CD4-positive, alpha-beta memory T cell (primary cell): Measurements from ENCODE around the gene CCND2. TPM values are rescaled to one million over a fixed set of nuclear protein-coding genes. Genes with fewer than 3 reads are reported as not detected.
A peak's percentile ranks its signal among the peaks of the same experiment; 100 is the strongest.
"Not testable (repeated sequence)": the region's sequence is repeated elsewhere in the genome, so short reads cannot be mapped to it uniquely, and the experiment has no call there.

Source experiments
- CTCF ChIA-PET: fragments of 350-600 bp; sonication (Branson Sonifier 250); formaldehyde crosslinking; loops from one replicate; lab custom pipeline; 2021; ENCODE audit warnings: inconsistent platforms; ENCODE audit not compliant: partially characterized antibody; lab: Charles Lee
- POLR2A ChIA-PET: fragments of 350-600 bp; sonication (Branson Sonifier 250); formaldehyde crosslinking; loops from one replicate; lab custom pipeline; 2021; ENCODE audit not compliant: partially characterized antibody; lab: Charles Lee
- DNase-seq, 5 donors: peaks; one replicate each; pipeline versions ENCODE4 v3.0.0 to v3.0.0-alpha.2; 2020 to 2022; ENCODE audit warnings: mixed read lengths in 1 of 5
- H3K27ac ChIP-seq: one replicate; pipeline ENCODE4 v1.7.0; 2013; ENCODE audit warnings: low read depth, low read length
- H3K27me3 ChIP-seq: 2 replicates; pipeline ENCODE4 v1.7.0; 2013; ENCODE audit warnings: mild to moderate bottlenecking, low read length, moderate library complexity; ENCODE audit not compliant: insufficient read depth
- H3K36me3 ChIP-seq: 2 replicates; pipeline ENCODE4 v1.7.0; 2013; ENCODE audit warnings: mild to moderate bottlenecking, low read length, moderate library complexity; ENCODE audit not compliant: insufficient read depth
- H3K4me1 ChIP-seq: 2 replicates; pipeline ENCODE4 v1.7.0; 2013; ENCODE audit warnings: mild to moderate bottlenecking, low read length, moderate library complexity; ENCODE audit not compliant: insufficient read depth
- H3K4me3 ChIP-seq, 2 donors: one replicate each; pipeline ENCODE4 v1.7.0; 2013; ENCODE audit warnings: low read length in 2 of 2, mild to moderate bottlenecking in 1 of 2
- H3K9me3 ChIP-seq, 2 donors: one replicate each; pipeline ENCODE4 v1.7.0; 2013; ENCODE audit warnings: low read length in 2 of 2, control low read depth in 1 of 2; ENCODE audit not compliant: control insufficient read depth in 1 of 2
- H3K27ac Mint-ChIP-seq, 7 donors: one replicate each; pipeline ENCODE4 v1.8.0; 2020 to 2021; ENCODE audit warnings: mixed read lengths in 7 of 7, mild to moderate bottlenecking in 6 of 7, inconsistent platforms in 3 of 7, moderate library complexity in 3 of 7
- H3K27me3 Mint-ChIP-seq, 2 donors: one replicate each; pipeline ENCODE4 v1.8.0; 2020 to 2021; ENCODE audit warnings: mixed read lengths in 2 of 2
- H3K36me3 Mint-ChIP-seq, 2 donors: one replicate each; pipeline ENCODE4 v1.8.0; 2020 to 2021; ENCODE audit warnings: mixed read lengths in 2 of 2, inconsistent platforms in 1 of 2, mild to moderate bottlenecking in 1 of 2
- H3K4me1 Mint-ChIP-seq, 4 donors: one replicate each; pipeline ENCODE4 v1.8.0; 2020 to 2021; ENCODE audit warnings: mixed read lengths in 4 of 4, mild to moderate bottlenecking in 1 of 4
- H3K4me3 Mint-ChIP-seq, 8 donors: one replicate each; pipeline ENCODE4 v1.8.0; 2020 to 2021; ENCODE audit warnings: mixed read lengths in 8 of 8, mild to moderate bottlenecking in 7 of 8, moderate library complexity in 6 of 8, inconsistent platforms in 3 of 8
- H3K9me3 Mint-ChIP-seq, 8 donors: one replicate each; pipeline ENCODE4 v1.8.0; 2020 to 2021; ENCODE audit warnings: mixed read lengths in 8 of 8, mild to moderate bottlenecking in 5 of 8, inconsistent platforms in 3 of 8, moderate library complexity in 1 of 8
- intact Hi-C: fragments of 100-400 bp; cut with micrococcal nuclease; formaldehyde crosslinking; loops from one replicate; pipeline ENCODE4 v1.15.1; 2023
- polyA plus RNA-seq, 2 donors: library from polyadenylated mRNA; unstranded; fragments of 300-500 nt; fragmentation: Illumina TruSeq; gene quantifications; one replicate each; pipeline ENCODE4 v1.2.3, GENCODE V29; 2021
- total RNA-seq, 2 experiments: library from RNA; stranded (reverse); gene quantifications; one replicate each; pipeline ENCODE4 v1.2.3, GENCODE V29; 2021

CCND2 gene
- total and polyA plus RNA-seq, 4 experiments from 2014 or later, result 83.3 to 151 (median 127) TPM

DNA sequence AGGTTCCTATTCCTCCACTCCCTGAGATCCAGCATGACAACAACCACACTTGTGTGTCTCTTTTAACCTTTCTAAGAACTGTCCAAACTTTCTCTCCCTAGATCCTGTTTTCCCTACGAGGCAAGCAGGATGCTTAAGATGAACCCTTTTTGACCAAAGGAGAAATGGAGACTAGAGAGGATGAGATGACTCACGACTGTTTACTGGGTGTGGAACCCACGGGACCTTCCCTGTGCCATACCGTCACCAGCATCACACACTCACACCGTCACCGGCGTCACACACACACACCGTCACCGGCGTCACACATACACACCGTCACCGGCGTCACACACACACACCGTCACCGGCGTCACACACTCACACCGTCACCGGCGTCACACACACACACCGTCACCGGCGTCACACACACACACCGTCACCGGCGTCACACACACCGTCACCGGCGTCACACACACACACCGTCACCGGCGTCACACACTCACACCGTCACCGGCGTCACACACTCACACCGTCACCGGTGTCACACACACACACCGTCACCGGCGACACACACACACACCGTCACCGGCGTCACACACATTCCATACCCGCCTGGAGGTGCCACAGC, 30.0 kb upstream of the CCND2 start:
- H3K36me3 ChIP-seq, DNase-seq, H3K27ac ChIP-seq, H3K36me3 Mint-ChIP-seq, intact Hi-C loops, CTCF ChIA-PET, H3K4me1 Mint-ChIP-seq, H3K4me1 ChIP-seq, H3K9me3 ChIP-seq, H3K27me3 ChIP-seq, H3K27me3 Mint-ChIP-seq, H3K4me3 Mint-ChIP-seq, POLR2A ChIA-PET, H3K4me3 ChIP-seq: not testable (repeated sequence)
- Mint-ChIP-seq H3K27ac (peak overlapping the region in 2 of 7 donors; percentile 4 to 53), H3K9me3 (peaks cover 0 to 14% (median 11%) of the 10 kb centered on the region in 8 donors)

DNA sequence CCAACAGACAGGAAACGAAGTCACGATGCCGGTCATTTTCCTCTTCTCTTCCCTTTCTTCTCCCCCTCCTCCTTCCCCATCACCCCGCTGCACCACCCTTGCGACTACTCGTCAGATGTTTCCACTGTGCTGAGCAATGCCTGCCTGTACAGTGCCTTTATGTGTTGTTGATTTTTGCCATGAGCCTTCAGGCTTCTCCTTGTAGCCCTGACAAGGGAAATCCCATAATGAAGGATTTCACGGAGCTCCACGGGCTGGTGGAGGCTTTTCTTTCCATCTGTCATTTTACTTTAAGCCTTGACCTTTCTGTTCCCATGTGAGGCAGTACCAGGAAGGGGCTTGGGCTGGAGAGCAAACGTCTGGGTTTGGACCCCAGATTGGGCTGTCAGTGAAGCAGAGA, 28.7 kb upstream of the CCND2 start:
- Mint-ChIP-seq H3K27me3 (peaks cover 3 to 4% of the 10 kb centered on the region in 2 donors), H3K9me3 (peaks cover 0 to 4% (median under 1%) of the 10 kb centered on the region in 8 donors), H3K36me3 (no peaks in the 10 kb centered on the region), H3K4me3 (no peak overlapping the region), H3K4me1 (no peaks in the 10 kb centered on the region), H3K27ac (no peak overlapping the region)
- Histone ChIP-seq H3K27me3 (no peaks in the 10 kb centered on the region), H3K36me3 (no peaks in the 10 kb centered on the region), H3K4me3 (no peak overlapping the region), H3K9me3 (no peaks in the 10 kb centered on the region), H3K4me1 (no peaks in the 10 kb centered on the region), H3K27ac (no peak overlapping the region)
- intact Hi-C loops, result no loop called here
- DNase-seq, result no peak
- ChIA-PET POLR2A (no interaction called here), CTCF (no interaction called here)

DNA sequence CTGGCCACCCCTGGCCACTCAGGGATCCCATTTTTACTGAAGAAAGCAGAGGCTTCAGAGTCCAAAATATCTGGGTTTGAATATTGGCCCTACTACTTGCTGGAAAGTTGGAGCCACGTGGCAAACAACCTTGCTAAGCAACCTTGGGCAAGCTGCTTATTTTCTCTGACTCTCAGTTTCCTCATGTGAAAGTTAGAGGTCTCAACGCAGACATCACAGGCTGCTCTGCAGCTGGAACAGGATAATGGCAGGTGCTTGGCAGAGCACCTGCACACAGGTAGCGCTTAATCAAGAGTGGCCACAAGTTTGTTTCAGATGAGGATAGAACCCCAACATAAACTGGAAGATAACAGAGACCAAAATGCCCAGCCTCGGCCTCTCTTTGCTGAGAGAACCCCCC, 28.1 kb upstream of the CCND2 start:
- no peaks in the 10 kb centered on the region for H3K36me3 ChIP-seq
- H3K27ac ChIP-seq, result no peak overlapping the region
- H3K27me3 Mint-ChIP-seq, result peaks cover 3 to 4% of the 10 kb centered on the region in 2 donors
- no peaks in the 10 kb centered on the region for H3K27me3 ChIP-seq
- H3K36me3 Mint-ChIP-seq, result no peaks in the 10 kb centered on the region
- peaks cover 0 to 4% (median 0%) of the 10 kb centered on the region in 8 donors for H3K9me3 Mint-ChIP-seq
- no peak overlapping the region for H3K4me3 Mint-ChIP-seq
- intact Hi-C loops, result no loop called here
- H3K9me3 ChIP-seq, result no peaks in the 10 kb centered on the region
- no peaks in the 10 kb centered on the region for H3K4me1 ChIP-seq
- POLR2A ChIA-PET, result no interaction called here
- DNase-seq, result no peak
- no peak overlapping the region for H3K4me3 ChIP-seq
- H3K4me1 Mint-ChIP-seq, result no peaks in the 10 kb centered on the region
- H3K27ac Mint-ChIP-seq, result no peak overlapping the region
- CTCF ChIA-PET, result interaction anchor here (1.3 kb wide), 1 partner anchor 138 kb away, joined by 3 read pairs; no protein-coding TSS in a partner anchor

DNA sequence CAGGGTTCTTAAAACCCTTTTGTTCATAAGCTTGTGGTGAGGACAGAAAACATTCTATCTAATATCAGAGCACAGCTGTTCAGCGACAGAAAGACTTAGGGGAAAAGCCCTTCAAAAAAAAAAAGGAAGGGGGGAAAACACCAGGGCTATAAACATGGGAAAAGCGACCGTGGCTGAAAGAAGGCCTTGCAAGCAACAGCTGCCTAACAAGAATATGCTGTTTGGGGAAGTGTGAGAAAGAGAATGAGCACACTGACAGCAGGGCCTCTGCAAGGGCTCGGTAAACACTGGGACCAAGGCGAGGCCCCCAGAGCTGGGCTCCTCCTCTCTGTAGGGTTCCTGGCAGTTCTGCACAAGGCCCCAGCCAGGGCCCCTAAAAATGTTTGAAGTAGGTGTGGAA, 27.4 kb upstream of the CCND2 start:
- no peaks in the 10 kb centered on the region for H3K9me3 ChIP-seq
- Mint-ChIP-seq H3K27ac (no peak overlapping the region), H3K36me3 (no peaks in the 10 kb centered on the region), H3K4me1 (peaks cover 2 to 5% (median 2%) of the 10 kb centered on the region in 4 donors), H3K27me3 (peaks cover 4% of the 10 kb centered on the region in 2 donors), H3K4me3 (no peak overlapping the region), H3K9me3 (peaks cover 0 to under 1% (median 0%) of the 10 kb centered on the region in 8 donors)
- no peaks in the 10 kb centered on the region for H3K36me3 ChIP-seq
- ChIA-PET CTCF (interaction anchor here (1.0 to 1.3 kb wide), 2 partner anchors 16 to 139 kb away, joined by 3 read pairs; no protein-coding TSS in a partner anchor), POLR2A (no interaction called here)
- no peaks in the 10 kb centered on the region for H3K4me1 ChIP-seq
- H3K27ac ChIP-seq, result no peak overlapping the region
- intact Hi-C loops, result no loop called here
- H3K27me3 ChIP-seq, result no peaks in the 10 kb centered on the region
- H3K4me3 ChIP-seq, result no peak overlapping the region
- DNase-seq, result no peak

DNA sequence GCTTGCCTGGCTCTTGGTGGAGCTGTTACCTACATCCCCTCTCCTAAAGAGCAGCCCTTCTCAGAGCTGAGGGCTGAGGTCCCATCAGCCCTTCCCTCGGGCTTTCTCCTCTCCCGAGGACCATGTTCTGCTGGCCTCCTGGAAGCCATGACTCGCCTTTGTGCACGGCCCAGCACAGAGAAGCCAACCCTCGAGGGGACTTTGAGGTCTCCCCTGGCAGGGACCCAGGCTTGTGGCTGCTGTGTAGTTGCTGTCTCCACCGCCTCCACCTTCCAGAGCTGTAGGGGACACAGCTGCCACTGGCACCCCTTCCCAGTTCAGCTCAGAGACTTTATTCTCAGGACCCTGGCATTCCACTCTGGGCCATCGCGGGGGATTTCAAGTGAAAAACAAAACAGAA, 22.9 kb upstream of the CCND2 start:
- no peak for DNase-seq
- POLR2A ChIA-PET, result interaction anchor here (0.9 to 1.6 kb wide), 4 partner anchors 18 to 28 kb away, joined by 3 to 21 read pairs (median 6); no protein-coding TSS in a partner anchor
- Mint-ChIP-seq H3K27me3 (peaks cover 4 to 7% of the 10 kb centered on the region in 2 donors), H3K9me3 (no peaks in the 10 kb centered on the region), H3K27ac (peak overlapping the region in 1 of 7 donors; percentile 86), H3K4me3 (peak overlapping the region in 1 of 8 donors; percentile 14), H3K4me1 (peaks cover 4 to 9% (median 6%) of the 10 kb centered on the region in 4 donors), H3K36me3 (no peaks in the 10 kb centered on the region)
- Histone ChIP-seq H3K27me3 (no peaks in the 10 kb centered on the region), H3K4me3 (no peak overlapping the region), H3K36me3 (no peaks in the 10 kb centered on the region), H3K4me1 (no peaks in the 10 kb centered on the region), H3K27ac (no peak overlapping the region), H3K9me3 (no peaks in the 10 kb centered on the region)
- CTCF ChIA-PET, result interaction anchor here (1.3 to 8.7 kb wide), 4 partner anchors 18 to 26 kb away, joined by 3 to 51 read pairs (median 6); partner anchors contain the start of gene CCND2
- intact Hi-C loops, result loop anchor here (1.0 kb wide), 1 partner anchor 27 kb away; no protein-coding TSS in a partner anchor

DNA sequence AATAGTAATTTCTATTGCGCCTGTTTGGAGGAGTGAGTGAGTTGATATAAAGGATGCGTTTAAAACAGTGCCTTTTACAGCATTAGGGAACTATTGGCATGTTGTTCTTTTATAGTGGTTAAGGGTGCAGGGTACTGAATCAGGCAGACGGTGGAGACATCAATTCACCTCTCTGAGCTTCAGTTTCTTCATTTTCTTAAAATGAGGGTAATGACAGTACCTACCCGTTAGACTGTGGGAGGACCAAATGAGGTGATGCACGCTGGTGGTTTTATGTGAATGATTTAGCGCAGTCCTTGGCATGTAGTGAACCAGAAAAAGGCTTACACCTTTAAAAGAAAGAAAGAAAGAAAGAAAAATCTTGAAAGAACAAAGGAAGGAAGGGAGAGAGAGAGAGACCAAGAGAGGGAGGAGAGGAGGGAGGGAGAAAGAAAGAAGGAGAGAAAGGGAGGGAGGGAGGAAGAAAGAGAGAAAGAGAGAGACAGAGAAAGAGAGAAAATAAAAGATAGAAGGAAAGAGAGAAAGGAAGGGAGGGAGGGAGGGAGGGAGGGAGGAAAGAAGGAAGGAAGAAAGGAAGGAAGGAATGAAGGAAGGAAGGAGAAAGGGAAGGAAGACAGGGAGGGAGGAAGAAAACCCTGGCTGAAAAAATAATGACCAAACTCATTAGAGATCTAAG, 22.2 kb upstream of the CCND2 start:
- POLR2A ChIA-PET, result interaction anchor here (0.9 to 1.6 kb wide), 4 partner anchors 18 to 27 kb away, joined by 3 to 21 read pairs (median 6); no protein-coding TSS in a partner anchor
- H3K27me3 Mint-ChIP-seq, result peaks cover 4 to 7% of the 10 kb centered on the region in 2 donors

DNA sequence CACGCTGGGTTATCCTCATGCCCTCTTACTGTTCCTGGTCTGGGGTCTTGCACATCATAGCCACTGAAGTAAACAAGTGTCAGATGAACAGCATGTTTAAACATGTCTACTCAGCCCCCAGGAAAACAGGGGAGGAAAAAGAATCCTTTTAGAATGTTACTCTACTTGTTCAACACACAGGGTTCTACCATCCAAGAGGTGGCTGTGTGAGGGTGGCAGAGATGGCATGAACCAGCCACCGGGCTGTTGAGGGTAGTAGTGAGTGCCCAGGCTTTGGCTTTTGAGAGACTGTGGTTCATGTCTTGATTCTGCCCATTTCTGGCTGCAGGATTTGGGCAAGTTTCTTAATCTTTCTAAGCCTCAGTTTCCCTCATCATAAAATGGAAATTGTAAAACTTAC, 21.6 kb upstream of the CCND2 start:
- H3K9me3 Mint-ChIP-seq, result no peaks in the 10 kb centered on the region
- no peak overlapping the region for H3K4me3 ChIP-seq
- ChIA-PET POLR2A (no interaction called here), CTCF (interaction anchor here (8.7 kb wide), 1 partner anchor 25 kb away, joined by 51 read pairs; no protein-coding TSS in a partner anchor)
- no peak overlapping the region for H3K4me3 Mint-ChIP-seq
- no peaks in the 10 kb centered on the region for H3K36me3 Mint-ChIP-seq
- H3K4me1 ChIP-seq, result no peaks in the 10 kb centered on the region
- intact Hi-C loops, result loop anchor here (1.0 kb wide), 1 partner anchor 25 kb away; no protein-coding TSS in a partner anchor
- H3K36me3 ChIP-seq, result no peaks in the 10 kb centered on the region
- no peaks in the 10 kb centered on the region for H3K27me3 ChIP-seq
- no peak overlapping the region for H3K27ac Mint-ChIP-seq
- H3K27me3 Mint-ChIP-seq, result peaks cover 4 to 7% of the 10 kb centered on the region in 2 donors
- no peak overlapping the region for H3K27ac ChIP-seq
- H3K4me1 Mint-ChIP-seq, result peaks cover 4 to 9% (median 6%) of the 10 kb centered on the region in 4 donors
- no peaks in the 10 kb centered on the region for H3K9me3 ChIP-seq
- no peak for DNase-seq

More for the DNA sequence above, 22.2 kb upstream of the CCND2 start:
- H3K9me3 Mint-ChIP-seq, result no peaks in the 10 kb centered on the region
- intact Hi-C loops, result loop anchor here (1.0 kb wide), 1 partner anchor 26 kb away; no protein-coding TSS in a partner anchor
- H3K27ac ChIP-seq, result no peak overlapping the region
- no peaks in the 10 kb centered on the region for H3K36me3 Mint-ChIP-seq
- H3K9me3 ChIP-seq, result no peaks in the 10 kb centered on the region
- H3K36me3 ChIP-seq, result no peaks in the 10 kb centered on the region
- peak; percentile 26 to 64 (median 45) for DNase-seq
- no peaks in the 10 kb centered on the region for H3K27me3 ChIP-seq
- peak overlapping the region in 5 of 7 donors; percentile 0 to 86 (median 57) for H3K27ac Mint-ChIP-seq
- peaks cover 4 to 9% (median 6%) of the 10 kb centered on the region in 4 donors for H3K4me1 Mint-ChIP-seq
- H3K4me3 Mint-ChIP-seq, result peak overlapping the region in 2 of 8 donors; percentile 14 to 50
- H3K4me3 ChIP-seq, result no peak overlapping the region
- CTCF ChIA-PET, result interaction anchor here (1.3 to 8.7 kb wide), 4 partner anchors 17 to 26 kb away, joined by 3 to 51 read pairs (median 6); partner anchors contain the start of gene CCND2
- H3K4me1 ChIP-seq, result no peaks in the 10 kb centered on the region
